ENCODE measurements around the gene BEGAIN.

DNA sequence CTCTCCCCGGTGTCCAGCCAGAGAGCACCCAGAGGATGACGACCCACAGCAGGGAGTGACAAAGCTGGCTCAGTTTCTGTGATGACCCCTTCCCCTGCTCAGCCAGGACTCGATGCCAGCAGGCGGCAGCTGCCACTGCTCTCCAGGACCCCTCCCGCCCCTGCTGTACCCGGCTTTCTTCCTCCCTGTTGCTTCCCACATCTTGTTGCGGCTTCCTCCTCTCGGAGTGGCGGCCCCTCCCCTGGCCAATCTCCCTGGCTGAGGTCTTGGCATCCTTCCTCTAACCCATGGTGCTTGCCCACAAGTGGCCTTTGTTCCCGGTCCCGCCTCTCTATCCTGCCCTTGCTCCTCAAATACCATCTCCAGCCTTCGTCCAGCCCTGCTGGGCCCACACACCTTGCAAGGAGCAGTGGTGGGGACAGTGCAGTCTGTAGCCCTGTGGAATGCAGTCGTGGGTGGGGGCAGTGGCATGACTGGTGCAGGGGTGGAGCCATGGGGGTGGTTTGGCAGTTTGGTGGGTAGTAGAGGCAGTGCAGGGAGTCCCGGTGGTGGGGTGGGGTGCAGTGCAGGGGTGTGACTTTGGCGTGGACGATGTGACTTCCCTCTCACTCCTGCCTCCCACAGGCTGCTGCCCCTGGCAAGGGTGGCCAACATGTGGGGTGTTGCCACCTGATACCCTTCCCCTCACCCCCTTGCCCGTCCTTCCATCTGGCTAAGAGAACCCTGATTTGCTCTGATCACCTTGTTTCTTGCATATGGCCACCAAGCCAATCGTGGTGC is 16.3 kb upstream of the BEGAIN start:
- TF ChIP-seq POU5F1 (IDR thresholded peaks at IDR 0.05; ENCODE audit: low read depth, low read length): no peak
- TF ChIP-seq, protein P1, sequence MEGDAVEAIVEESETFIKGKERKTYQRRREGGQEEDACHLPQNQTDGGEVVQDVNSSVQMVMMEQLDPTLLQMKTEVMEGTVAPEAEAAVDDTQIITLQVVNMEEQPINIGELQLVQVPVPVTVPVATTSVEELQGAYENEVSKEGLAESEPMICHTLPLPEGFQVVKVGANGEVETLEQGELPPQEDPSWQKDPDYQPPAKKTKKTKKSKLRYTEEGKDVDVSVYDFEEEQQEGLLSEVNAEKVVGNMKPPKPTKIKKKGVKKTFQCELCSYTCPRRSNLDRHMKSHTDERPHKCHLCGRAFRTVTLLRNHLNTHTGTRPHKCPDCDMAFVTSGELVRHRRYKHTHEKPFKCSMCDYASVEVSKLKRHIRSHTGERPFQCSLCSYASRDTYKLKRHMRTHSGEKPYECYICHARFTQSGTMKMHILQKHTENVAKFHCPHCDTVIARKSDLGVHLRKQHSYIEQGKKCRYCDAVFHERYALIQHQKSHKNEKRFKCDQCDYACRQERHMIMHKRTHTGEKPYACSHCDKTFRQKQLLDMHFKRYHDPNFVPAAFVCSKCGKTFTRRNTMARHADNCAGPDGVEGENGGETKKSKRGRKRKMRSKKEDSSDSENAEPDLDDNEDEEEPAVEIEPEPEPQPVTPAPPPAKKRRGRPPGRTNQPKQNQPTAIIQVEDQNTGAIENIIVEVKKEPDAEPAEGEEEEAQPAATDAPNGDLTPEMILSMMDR (IDR thresholded peaks at IDR 0.05; ENCODE audit: control extremely low read depth in 1 of 3, insufficient read depth in 1 of 3, low read depth in 1 of 3, low read length in 3 of 3): no peak
- TF ChIP-seq EGR1 (IDR thresholded peaks at IDR 0.05; ENCODE audit: borderline replicate concordance, low read depth, low read length): no peak

Data from H1 (cell line).